SKM-1 (cell line): ENCODE data around the gene RC3H2.
A peak's percentile ranks its signal among the peaks of the same experiment; 100 is the strongest.

Source experiments
- DNase-seq: peaks from one replicate; lab custom pipeline; 2025; ENCODE audit not compliant: unreplicated experiment; lab: John Stamatoyannopoulos, UW

RC3H2 gene

GRCh38 chr9:122904823-122905710 lies at the start of gene RC3H2:
TSS of gene RC3H2 (minus strand) at chr9:122905359. CDS start at chr9:122897509, 7,850 bp downstream.
- peak; percentile 99 for DNase-seq

GRCh38 chr9:122954253-122954691 lies 49.1 kb upstream of the RC3H2 start:
- no peak for DNase-seq

DNA sequence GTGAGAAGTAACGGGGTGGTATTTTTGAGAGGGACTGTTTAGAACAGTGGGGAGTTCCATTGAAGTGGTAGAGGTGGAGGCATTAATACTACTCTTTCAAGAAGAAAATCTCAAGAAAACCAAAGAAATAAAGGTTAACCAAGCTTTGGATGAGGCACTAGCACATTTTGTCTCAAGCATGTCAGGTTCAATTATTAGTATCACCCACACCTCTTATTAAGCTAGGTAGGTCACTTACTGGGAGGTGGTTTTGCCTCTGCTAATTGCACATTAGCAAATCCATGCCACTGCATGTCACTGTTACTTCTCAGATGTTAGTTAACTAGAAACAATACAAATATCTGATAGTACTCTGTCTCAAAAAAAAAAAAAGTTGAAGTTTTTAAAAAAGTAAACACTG lies 45.9 kb upstream of the RC3H2 start:
- DNase-seq, result no peak

DNA sequence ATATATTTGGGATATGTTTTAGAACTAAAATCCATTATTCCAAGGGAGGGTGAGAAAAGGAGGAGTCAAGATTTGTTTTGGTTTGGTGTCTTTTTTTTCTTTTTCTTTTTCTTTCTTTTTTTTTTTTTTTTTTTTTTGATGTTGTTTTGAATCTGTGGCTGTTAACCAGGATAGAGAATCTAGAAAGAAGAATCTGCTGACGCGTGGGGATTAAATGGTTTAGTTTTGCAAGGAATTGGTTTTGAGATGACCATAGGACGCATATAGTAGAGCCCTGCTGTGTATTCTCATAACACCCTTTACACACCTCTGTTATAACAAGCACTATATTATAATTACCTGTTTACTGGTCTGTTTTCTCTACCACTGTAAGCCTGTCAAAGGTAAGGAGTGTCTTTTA lies 45.1 kb upstream of the RC3H2 start:
- DNase-seq, result no peak

DNA sequence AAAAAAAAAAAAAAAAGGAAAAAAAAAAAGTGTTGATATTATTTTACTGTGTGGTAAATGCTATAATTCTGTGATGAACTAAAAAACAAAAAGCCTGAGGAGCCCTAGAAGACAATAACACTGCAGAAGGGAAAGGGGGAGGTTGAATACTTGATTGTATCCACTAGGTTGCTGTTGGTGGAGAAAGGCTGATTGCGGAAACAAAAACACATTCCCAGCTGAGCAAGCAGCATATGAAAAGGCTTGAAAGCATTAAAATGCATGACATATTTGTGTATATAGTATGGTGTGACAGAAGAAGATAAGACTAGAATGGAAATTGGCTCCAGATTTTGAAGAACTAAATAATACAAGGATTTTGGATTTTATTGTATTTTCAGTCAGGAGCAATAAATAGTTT lies 44.5 kb upstream of the RC3H2 start:
- no peak for DNase-seq

- no peak for DNase-seq
These were observed 43.2 kb upstream of the RC3H2 start for GRCh38 chr9:122948313-122948712.

GRCh38 chr9:122946461-122947005 lies 41.4 kb upstream of the RC3H2 start:
- DNase-seq, result no peak

GRCh38 chr9:122944960-122945888 lies 40.1 kb upstream of the RC3H2 start:
- no peak for DNase-seq

DNA sequence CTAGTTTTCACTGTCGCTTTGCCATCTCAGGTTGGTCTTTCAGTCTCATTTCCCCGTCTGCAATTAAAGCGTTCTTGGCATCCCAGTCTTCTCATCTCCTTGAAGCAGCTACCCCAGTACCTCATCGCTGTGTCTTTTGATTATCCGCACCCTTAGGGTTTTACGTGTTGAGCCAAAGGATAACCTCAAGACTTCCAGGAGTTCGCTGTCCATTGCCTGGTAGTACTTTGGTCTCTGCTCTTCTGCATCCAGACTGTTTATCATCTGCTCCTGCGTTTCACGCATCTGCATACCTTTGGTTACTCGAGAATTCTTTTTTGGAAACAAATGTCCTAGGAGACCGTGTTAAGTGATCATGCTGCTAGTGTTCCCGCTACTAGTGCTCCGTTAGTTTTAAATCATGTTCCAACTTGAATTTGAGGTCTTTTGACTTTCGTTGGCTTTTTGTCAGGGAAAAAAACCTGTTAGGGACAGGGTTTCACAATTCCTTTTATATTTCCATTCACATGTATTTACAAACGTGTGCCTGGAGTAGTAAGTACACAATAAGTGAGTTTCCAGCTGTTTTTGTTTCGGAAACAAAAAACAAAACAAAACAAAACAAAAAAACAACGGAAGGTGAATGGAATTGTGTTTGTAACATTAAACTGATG lies 36.5 kb upstream of the RC3H2 start:
- no peak for DNase-seq

- peak; percentile 94 for DNase-seq
These were observed 35.8 kb upstream of the RC3H2 start, which contains the start of gene RABGAP1 for GRCh38 chr9:122940749-122941581. TSS of gene RABGAP1 (plus strand) at chr9:122941020. CDS start at chr9:122957060, 16,040 bp downstream.

- no peak for DNase-seq
These were observed 35.2 kb upstream of the RC3H2 start for GRCh38 chr9:122940454-122940748.

DNA sequence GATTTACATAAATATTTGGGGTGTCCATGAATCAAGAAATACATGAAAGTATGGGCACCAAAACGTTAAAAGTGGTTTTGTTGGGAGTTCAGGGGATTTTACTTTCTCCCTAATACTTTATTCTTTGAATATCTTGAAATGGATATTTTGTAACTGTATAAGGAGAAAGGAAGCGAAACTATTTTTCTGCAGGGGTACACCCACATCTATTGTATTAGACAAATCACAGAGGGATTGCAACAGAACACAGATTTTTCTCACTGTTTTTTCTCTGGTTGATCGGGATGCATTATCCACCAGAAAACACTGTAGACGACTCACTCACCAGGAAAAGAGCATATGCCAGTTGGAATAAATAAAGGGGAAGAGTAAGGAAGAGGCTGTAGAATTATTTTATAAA lies 34.4 kb upstream of the RC3H2 start:
- DNase-seq, result no peak

- no peak for DNase-seq
These were observed 31.7 kb upstream of the RC3H2 start for GRCh38 chr9:122936883-122937282.

GRCh38 chr9:122936464-122936863 lies 31.3 kb upstream of the RC3H2 start:
- DNase-seq, result no peak

GRCh38 chr9:122931226-122932121 lies 26.3 kb upstream of the RC3H2 start, which contains the start of gene ZBTB26:
TSS of gene ZBTB26 (minus strand) at chr9:122931512. CDS start at chr9:122919934, 11,578 bp downstream.
- DNase-seq, result peak; percentile 85

- DNase-seq, result no peak
These were observed 25.5 kb upstream of the RC3H2 start for GRCh38 chr9:122930541-122931225.

DNA sequence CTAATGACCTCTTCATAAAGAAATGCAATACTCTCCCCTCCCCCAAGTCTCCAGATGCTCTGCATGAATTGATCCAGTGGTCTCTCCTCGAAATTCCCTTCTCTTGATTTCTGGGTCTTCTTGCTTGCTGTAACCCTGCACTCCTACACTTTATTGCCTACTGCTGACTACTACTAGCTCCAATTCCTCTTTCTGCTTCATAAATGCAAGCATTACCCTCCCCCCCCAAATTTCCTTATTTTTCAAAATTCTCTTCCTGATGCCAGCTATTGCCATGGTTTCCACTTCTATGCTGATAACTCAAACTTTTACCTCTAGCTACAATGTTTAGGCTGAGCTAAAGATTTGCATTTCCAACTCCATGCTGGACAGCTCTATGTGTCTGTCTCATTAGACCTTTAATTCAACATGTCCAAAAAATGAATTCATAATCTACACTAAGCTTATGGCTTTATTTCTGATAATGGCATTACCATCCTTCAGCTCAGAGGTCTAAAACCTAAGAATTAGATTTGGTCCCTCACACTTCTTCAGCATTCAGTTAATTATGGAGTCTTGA lies 24.7 kb upstream of the RC3H2 start:
- DNase-seq, result no peak

DNA sequence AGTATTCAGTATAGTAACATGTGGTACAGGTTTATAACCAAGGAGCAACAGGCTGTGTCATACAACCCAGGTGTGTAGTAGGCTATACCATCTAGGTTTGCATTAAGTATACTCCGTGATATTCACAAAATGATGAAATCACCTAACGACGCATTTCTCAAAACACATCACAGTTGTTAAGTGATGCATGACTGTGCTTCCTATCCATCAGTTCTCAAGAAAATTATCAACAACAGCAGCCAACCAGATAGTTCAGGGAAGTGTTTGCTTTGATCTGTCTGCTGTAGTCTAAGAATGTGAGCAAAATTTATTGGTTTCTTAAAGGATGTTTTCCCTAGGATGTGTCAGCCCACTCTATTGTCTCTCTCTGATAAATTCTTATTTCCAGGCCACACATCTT lies 18.8 kb upstream of the RC3H2 start:
- no peak for DNase-seq
